Nephron (organoid): ENCODE results near the gene SHISA9.

Experiments used
- H3K27ac Mint-ChIP-seq, 3 experiments: 2 replicates each; pipeline ENCODE4 v1.8.0; 2020; ENCODE audit warnings: mixed read lengths in 3 of 3, mild to moderate bottlenecking in 2 of 3, moderate library complexity in 1 of 3
- H3K27me3 Mint-ChIP-seq: 2 replicates; pipeline ENCODE4 v1.8.0; 2021; ENCODE audit warnings: low read depth, mild to moderate bottlenecking, moderate library complexity, mixed read lengths
- H3K36me3 Mint-ChIP-seq: 2 replicates; pipeline ENCODE4 v1.8.0; 2020; ENCODE audit warnings: low read depth, mixed read lengths
- H3K4me1 Mint-ChIP-seq: 2 replicates; pipeline ENCODE4 v1.8.0; 2020; ENCODE audit warnings: mixed read lengths
- H3K4me3 Mint-ChIP-seq, 3 experiments: 2 replicates each; pipeline ENCODE4 v1.8.0; 2020; ENCODE audit warnings: mild to moderate bottlenecking in 3 of 3, mixed read lengths in 3 of 3, moderate library complexity in 2 of 3
- H3K9me3 Mint-ChIP-seq: 2 replicates; pipeline ENCODE4 v1.8.0; 2020; ENCODE audit warnings: mixed read lengths
- CTCF ChIP-seq, 3 experiments: fragments of 200-600 bp; sonication (generic); IDR thresholded peaks; one replicate each; pipeline ENCODE4 v1.5.0; 2021; ENCODE audit warnings: antibody characterized with exemption in 3 of 3; ENCODE audit not compliant: unreplicated experiment in 3 of 3

The SHISA9 gene

GRCh38 chr16:13262270-13263090 is 361.1 kb downstream of the SHISA9 start:
- Mint-ChIP-seq H3K27ac (no peak overlapping the region), H3K4me1 (no peaks in the 10 kb centered on the region), H3K4me3 (no peak overlapping the region), H3K9me3 (peaks cover 11% of the 10 kb centered on the region), H3K36me3 (peaks cover 4% of the 10 kb centered on the region), H3K27me3 (peaks cover 5% of the 10 kb centered on the region)
- no peak for TF ChIP-seq CTCF (IDR thresholded peaks at IDR 0.05; ENCODE audit: unreplicated experiment in 3 of 3)

GRCh38 chr16:13264749-13265552 is 363.6 kb downstream of the SHISA9 start:
- H3K9me3 Mint-ChIP-seq = peaks cover 7% of the 10 kb centered on the region
- H3K27ac Mint-ChIP-seq = no peak overlapping the region
- H3K36me3 Mint-ChIP-seq = peaks cover 4% of the 10 kb centered on the region
- H3K27me3 Mint-ChIP-seq = peaks cover 5% of the 10 kb centered on the region
- no peak for TF ChIP-seq CTCF (IDR thresholded peaks at IDR 0.05; ENCODE audit: unreplicated experiment in 3 of 3)
- H3K4me3 Mint-ChIP-seq = no peak overlapping the region
- no peaks in the 10 kb centered on the region for H3K4me1 Mint-ChIP-seq

GRCh38 chr16:13269359-13269758 is 368.0 kb downstream of the SHISA9 start:
- Mint-ChIP-seq H3K27ac (no peak overlapping the region), H3K27me3 (peaks cover 5% of the 10 kb centered on the region), H3K4me1 (no peaks in the 10 kb centered on the region), H3K9me3 (no peaks in the 10 kb centered on the region), H3K4me3 (no peak overlapping the region), H3K36me3 (no peaks in the 10 kb centered on the region)
- TF ChIP-seq CTCF (IDR thresholded peaks at IDR 0.05; ENCODE audit: unreplicated experiment in 3 of 3) = no peak

- H3K27me3 Mint-ChIP-seq = peaks cover 5% of the 10 kb centered on the region
- no peaks in the 10 kb centered on the region for H3K36me3 Mint-ChIP-seq
- H3K9me3 Mint-ChIP-seq = no peaks in the 10 kb centered on the region
- no peaks in the 10 kb centered on the region for H3K4me1 Mint-ChIP-seq
- H3K27ac Mint-ChIP-seq = no peak overlapping the region
- H3K4me3 Mint-ChIP-seq = no peak overlapping the region
- no peak for TF ChIP-seq CTCF (IDR thresholded peaks at IDR 0.05; ENCODE audit: unreplicated experiment in 3 of 3)
Measured at GRCh38 chr16:13269905-13270528, 368.6 kb downstream of the SHISA9 start.

- Mint-ChIP-seq H3K27me3 (peaks cover 5% of the 10 kb centered on the region), H3K9me3 (no peaks in the 10 kb centered on the region), H3K36me3 (no peaks in the 10 kb centered on the region), H3K4me1 (no peaks in the 10 kb centered on the region), H3K4me3 (no peak overlapping the region), H3K27ac (no peak overlapping the region)
- TF ChIP-seq CTCF (IDR thresholded peaks at IDR 0.05; ENCODE audit: unreplicated experiment in 3 of 3) = no peak
Measured at GRCh38 chr16:13270602-13271001, 369.2 kb downstream of the SHISA9 start.
